ENCODE data around the gene SCT. TPM values are rescaled to one million over a fixed set of nuclear protein-coding genes. Genes with fewer than 3 reads are reported as not detected.

SCT gene
- total RNA-seq, 1 donor from 2014 or later, result not detected

DNA sequence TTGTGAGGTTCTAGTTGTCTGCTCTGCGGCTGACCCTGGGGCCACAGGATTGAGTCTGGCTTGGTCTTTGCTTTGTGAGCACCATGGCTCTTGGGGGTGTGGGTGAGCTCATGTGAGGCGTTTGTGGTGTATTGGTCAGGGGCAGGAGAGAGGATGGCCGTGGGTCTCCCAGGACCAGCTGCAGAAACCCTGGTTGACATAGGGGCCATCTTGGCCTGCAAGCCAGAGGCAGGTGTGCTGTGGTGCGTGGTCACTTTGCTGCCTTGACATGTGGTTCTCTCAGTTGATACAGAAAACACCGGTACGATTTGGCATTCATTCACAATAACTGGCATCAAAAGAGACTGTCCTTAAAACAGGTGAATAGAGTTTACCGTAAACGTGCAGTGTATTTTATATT is 39.4 kb downstream of the SCT start:
- no peak overlapping the region for H3K4me3 Mint-ChIP-seq
- TF ChIP-seq CTCF (conservative IDR thresholded peaks at IDR 0.05), result no peak
- no peak overlapping the region for H3K27ac Mint-ChIP-seq (ENCODE audit: unreplicated experiment)

GRCh38 chr11:586376-587316 is 40.3 kb downstream of the SCT start:
- Mint-ChIP-seq H3K4me3 (no peak overlapping the region), H3K27me3 (ENCODE audit: low read depth) (no peaks in the 10 kb centered on the region), H3K4me1 (no peaks in the 10 kb centered on the region), H3K27ac (ENCODE audit: unreplicated experiment) (no peak overlapping the region), H3K36me3 (ENCODE audit: low read depth) (peaks cover 6% of the 10 kb centered on the region), H3K9me3 (no peaks in the 10 kb centered on the region)
- DNase-seq (ENCODE audit: low read depth, low spot score), result no peak
- no peak for TF ChIP-seq CTCF (conservative IDR thresholded peaks at IDR 0.05)

More for the DNA sequence above, 39.4 kb downstream of the SCT start:
- Mint-ChIP-seq H3K36me3 (ENCODE audit: low read depth) (peaks cover 9% of the 10 kb centered on the region), H3K9me3 (no peaks in the 10 kb centered on the region), H3K4me1 (no peaks in the 10 kb centered on the region), H3K27me3 (ENCODE audit: low read depth) (no peaks in the 10 kb centered on the region)
- no peak for DNase-seq (ENCODE audit: low read depth, low spot score)

- Mint-ChIP-seq H3K4me1 (peaks cover 11% of the 10 kb centered on the region), H3K27me3 (ENCODE audit: low read depth) (no peaks in the 10 kb centered on the region), H3K27ac (ENCODE audit: unreplicated experiment) (no peak overlapping the region), H3K9me3 (no peaks in the 10 kb centered on the region), H3K4me3 (peak overlapping the region; percentile 19), H3K36me3 (ENCODE audit: low read depth) (peaks cover 2% of the 10 kb centered on the region)
- no peak for DNase-seq (ENCODE audit: low read depth, low spot score)
- no peak for TF ChIP-seq CTCF (conservative IDR thresholded peaks at IDR 0.05)
Measured at GRCh38 chr11:584287-584686, 42.7 kb downstream of the SCT start.

- Mint-ChIP-seq H3K4me1 (peaks cover 22% of the 10 kb centered on the region), H3K9me3 (no peaks in the 10 kb centered on the region), H3K4me3 (no peak overlapping the region), H3K36me3 (ENCODE audit: low read depth) (no peaks in the 10 kb centered on the region), H3K27me3 (ENCODE audit: low read depth) (peaks cover 3% of the 10 kb centered on the region), H3K27ac (ENCODE audit: unreplicated experiment) (no peak overlapping the region)
- no peak for DNase-seq (ENCODE audit: low read depth, low spot score)
- TF ChIP-seq CTCF (conservative IDR thresholded peaks at IDR 0.05), result no peak
Measured at GRCh38 chr11:581752-582151, 45.2 kb downstream of the SCT start.

DNA sequence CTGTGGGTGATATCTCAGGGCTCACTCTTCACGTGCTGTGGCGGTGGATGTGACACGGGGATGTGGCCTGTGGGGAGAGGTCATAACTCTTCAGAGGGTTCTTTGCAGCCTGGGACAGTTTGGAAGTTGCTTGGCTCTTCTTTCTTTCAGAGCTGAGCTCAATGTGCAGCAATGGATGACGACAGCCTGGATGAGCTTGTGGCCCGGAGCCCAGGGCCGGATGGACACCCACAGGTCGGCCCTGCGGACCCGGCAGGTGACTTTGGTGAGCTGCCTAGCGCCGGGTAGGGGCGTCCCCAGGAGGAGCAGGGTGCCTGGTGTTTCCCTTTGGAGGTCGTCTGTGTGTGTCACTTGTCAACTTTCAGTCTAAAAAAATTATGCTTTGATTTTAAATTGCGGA is 45.6 kb downstream of the SCT start:
- H3K9me3 Mint-ChIP-seq, result no peaks in the 10 kb centered on the region
- no peak for DNase-seq (ENCODE audit: low read depth, low spot score)
- TF ChIP-seq CTCF (conservative IDR thresholded peaks at IDR 0.05), result no peak
- peaks cover 22% of the 10 kb centered on the region for H3K4me1 Mint-ChIP-seq
- H3K27ac Mint-ChIP-seq (ENCODE audit: unreplicated experiment), result no peak overlapping the region
- no peaks in the 10 kb centered on the region for H3K36me3 Mint-ChIP-seq (ENCODE audit: low read depth)
- H3K4me3 Mint-ChIP-seq, result peak overlapping the region; percentile 61
- peaks cover 3% of the 10 kb centered on the region for H3K27me3 Mint-ChIP-seq (ENCODE audit: low read depth)
